ENCODE data around the gene TMEM181.

DNA sequence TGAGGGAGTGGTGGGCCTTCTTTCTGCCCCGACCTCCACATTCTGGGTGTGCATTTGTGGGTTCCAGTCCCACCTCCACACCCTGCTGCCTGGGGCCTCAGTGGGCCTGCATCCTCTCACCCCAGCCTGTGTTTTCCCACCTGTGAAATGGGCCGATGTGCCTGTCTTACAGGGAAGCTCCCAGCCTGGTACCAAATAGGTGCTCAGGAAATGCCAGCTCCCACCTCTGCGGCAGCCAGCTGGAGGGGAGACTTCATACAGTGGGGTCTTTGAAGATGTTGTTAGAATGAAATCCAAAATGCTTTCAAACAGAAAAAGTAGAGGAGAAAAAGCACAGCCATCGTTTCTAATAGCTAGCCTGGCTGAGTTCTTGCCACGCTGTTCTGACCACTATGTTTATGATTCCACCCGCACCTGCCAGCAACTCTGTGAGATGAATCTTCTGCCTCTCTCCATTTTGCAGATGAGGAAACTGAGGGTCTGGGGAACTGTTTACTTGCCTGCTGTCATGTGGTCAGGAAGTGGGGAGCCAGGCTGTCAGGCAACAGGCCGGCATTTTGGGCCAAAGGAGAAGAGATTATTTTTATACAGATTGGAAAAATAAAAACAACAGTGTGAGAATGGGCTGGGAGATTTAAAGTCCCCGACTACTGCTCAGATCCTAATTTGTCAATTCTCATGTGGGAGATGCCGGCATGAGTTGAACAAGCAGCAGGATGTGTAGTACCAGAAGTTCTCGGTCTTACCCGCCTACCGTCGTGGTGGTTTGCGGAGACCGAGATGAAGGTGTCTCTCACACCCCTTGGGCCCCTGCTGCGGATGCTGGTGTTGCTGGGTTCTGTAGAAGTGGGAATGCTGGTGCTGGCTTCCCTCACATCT is 4.6 kb downstream of the TMEM181 start:
- TF ChIP-seq, protein P1, sequence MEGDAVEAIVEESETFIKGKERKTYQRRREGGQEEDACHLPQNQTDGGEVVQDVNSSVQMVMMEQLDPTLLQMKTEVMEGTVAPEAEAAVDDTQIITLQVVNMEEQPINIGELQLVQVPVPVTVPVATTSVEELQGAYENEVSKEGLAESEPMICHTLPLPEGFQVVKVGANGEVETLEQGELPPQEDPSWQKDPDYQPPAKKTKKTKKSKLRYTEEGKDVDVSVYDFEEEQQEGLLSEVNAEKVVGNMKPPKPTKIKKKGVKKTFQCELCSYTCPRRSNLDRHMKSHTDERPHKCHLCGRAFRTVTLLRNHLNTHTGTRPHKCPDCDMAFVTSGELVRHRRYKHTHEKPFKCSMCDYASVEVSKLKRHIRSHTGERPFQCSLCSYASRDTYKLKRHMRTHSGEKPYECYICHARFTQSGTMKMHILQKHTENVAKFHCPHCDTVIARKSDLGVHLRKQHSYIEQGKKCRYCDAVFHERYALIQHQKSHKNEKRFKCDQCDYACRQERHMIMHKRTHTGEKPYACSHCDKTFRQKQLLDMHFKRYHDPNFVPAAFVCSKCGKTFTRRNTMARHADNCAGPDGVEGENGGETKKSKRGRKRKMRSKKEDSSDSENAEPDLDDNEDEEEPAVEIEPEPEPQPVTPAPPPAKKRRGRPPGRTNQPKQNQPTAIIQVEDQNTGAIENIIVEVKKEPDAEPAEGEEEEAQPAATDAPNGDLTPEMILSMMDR (conservative IDR thresholded peaks at IDR 0.05; ENCODE audit: low read depth, low read length) = no peak
- no peak for TF ChIP-seq EZH2 (IDR thresholded peaks at IDR 0.05; ENCODE audit: borderline replicate concordance, low read depth, low read length, poor library complexity, severe bottlenecking)
